Measurements from ENCODE around the gene PAGR1. TPM values are rescaled to one million over a fixed set of nuclear protein-coding genes. Genes with fewer than 3 reads are reported as not detected.
"Not testable (repeated sequence)": the region's sequence is repeated elsewhere in the genome, so short reads cannot be mapped to it uniquely, and the experiment has no call there.

Gene PAGR1
- total RNA-seq, 1 donor from 2014 or later, result 8.9 TPM

DNA sequence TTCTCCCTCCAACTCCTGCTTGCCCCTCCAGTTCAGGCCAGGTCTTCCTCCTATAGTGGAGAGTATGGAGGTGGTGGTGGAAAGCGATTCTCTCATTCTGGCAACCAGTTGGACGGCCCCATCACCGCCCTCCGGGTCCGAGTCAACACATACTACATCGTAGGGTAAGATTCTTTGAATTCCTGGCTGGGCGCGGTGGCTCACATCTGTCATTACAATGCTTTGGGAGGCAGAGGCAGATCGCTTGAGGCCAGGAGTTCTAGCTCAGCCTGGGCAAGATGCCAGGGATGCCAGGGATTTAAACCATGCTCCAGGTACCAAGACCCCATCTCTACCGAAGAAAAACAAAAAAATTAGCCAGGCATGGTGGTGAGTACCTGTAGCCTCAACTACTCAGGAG, 36.5 kb upstream of the PAGR1 start:
- no peak overlapping the region for H3K27ac ChIP-seq (ENCODE audit: low read depth, low read length)
- no peaks in the 10 kb centered on the region for H3K36me3 ChIP-seq (ENCODE audit: control insufficient read depth in 3 of 3, insufficient read depth in 3 of 3, low read length in 3 of 3)
- H3K9ac ChIP-seq (ENCODE audit: low read depth in 1 of 3, low read length in 3 of 3), result no peak overlapping the region
- H3K4me3 ChIP-seq (ENCODE audit: low read length in 3 of 3), result no peak overlapping the region
- H3K9me3 ChIP-seq (ENCODE audit: control insufficient read depth in 3 of 3, low read length in 3 of 3), result no peaks in the 10 kb centered on the region
- H3K4me1 ChIP-seq (ENCODE audit: control insufficient read depth in 3 of 3, insufficient read depth in 3 of 3, low read length in 3 of 3), result no peaks in the 10 kb centered on the region
- H3K27me3 ChIP-seq (ENCODE audit: control insufficient read depth in 3 of 3, insufficient read depth in 3 of 3, low read length in 3 of 3), result peaks cover 7 to 20% (median 9%) of the 10 kb centered on the region in 3 donors

DNA sequence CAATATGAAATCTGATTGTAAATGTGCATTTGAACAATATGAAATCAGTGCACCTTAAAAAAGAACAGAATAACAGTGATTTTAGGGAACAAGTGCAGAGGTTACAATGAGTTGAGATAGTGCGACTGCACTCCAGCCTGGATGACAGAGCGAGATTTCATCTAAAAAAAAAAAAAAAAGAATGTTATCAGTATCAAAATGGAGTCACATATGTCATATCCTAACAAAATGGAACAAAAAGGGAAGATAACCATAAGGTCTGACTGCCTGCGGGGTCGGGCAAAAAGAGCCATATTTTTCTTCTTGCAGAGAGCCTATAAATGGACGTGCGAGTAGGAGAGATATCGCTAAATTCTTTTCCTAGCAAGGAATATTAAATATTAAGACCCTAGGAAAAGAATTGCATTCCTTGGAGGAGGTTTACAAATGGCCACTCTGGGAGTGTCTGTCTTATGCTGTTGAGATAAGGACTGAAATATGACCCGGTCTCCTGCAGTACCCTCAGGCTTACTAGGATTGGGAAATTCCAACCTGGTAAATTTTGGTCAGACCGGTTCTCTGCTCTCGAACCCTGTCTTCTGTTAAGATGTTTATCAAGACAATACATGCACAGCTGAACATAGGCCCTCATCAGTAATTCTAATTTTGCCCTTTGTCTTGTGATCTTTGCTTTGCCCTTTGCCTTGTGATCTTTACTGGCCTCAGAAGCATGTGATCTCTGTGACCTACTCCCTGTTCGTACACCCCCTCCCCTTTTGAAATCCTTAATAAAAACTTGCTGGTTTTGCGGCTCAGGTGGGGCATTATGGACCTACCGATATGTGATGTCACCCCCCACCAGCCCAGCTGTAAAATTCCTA, 32.6 kb upstream of the PAGR1 start:
- not testable (repeated sequence) for H3K36me3 ChIP-seq (ENCODE audit: control insufficient read depth in 3 of 3, insufficient read depth in 3 of 3, low read length in 3 of 3); H3K4me3 ChIP-seq (ENCODE audit: low read length in 3 of 3); H3K9ac ChIP-seq (ENCODE audit: low read depth in 1 of 3, low read length in 3 of 3); H3K4me1 ChIP-seq (ENCODE audit: control insufficient read depth in 3 of 3, insufficient read depth in 3 of 3, low read length in 3 of 3); H3K27ac ChIP-seq (ENCODE audit: low read depth, low read length); H3K9me3 ChIP-seq (ENCODE audit: control insufficient read depth in 3 of 3, low read length in 3 of 3)
- peaks cover 7 to 18% (median 9%) of the 10 kb centered on the region in 3 donors for H3K27me3 ChIP-seq (ENCODE audit: control insufficient read depth in 3 of 3, insufficient read depth in 3 of 3, low read length in 3 of 3)

DNA sequence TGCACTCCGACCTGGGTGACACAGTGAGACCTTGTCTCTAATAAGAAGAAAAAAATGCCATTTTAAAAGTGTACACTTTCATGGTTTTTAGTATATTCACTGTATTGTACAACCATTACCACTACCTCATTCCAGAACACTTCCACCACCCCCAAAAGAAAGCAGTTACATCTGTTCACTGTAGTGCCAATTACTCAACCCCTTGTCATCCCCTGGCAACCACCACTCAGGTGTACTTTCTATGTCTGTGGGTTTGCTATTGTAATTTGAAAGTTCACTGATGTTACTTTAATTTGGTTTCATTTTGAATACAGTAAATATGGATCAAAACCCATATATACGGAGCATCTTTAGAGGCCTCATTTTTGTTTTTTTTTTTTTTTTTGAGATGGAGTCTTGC, 31.8 kb upstream of the PAGR1 start:
- no peaks in the 10 kb centered on the region for H3K9me3 ChIP-seq (ENCODE audit: control insufficient read depth in 3 of 3, low read length in 3 of 3)
- peaks cover 0 to 5% (median 2%) of the 10 kb centered on the region in 3 donors for H3K4me1 ChIP-seq (ENCODE audit: control insufficient read depth in 3 of 3, insufficient read depth in 3 of 3, low read length in 3 of 3)
- H3K4me3 ChIP-seq (ENCODE audit: low read length in 3 of 3), result no peak overlapping the region
- no peak overlapping the region for H3K27ac ChIP-seq (ENCODE audit: low read depth, low read length)
- H3K36me3 ChIP-seq (ENCODE audit: control insufficient read depth in 3 of 3, insufficient read depth in 3 of 3, low read length in 3 of 3), result no peaks in the 10 kb centered on the region
- no peak overlapping the region for H3K9ac ChIP-seq (ENCODE audit: low read depth in 1 of 3, low read length in 3 of 3)
- peaks cover under 1 to 18% (median 9%) of the 10 kb centered on the region in 3 donors for H3K27me3 ChIP-seq (ENCODE audit: control insufficient read depth in 3 of 3, insufficient read depth in 3 of 3, low read length in 3 of 3)

DNA sequence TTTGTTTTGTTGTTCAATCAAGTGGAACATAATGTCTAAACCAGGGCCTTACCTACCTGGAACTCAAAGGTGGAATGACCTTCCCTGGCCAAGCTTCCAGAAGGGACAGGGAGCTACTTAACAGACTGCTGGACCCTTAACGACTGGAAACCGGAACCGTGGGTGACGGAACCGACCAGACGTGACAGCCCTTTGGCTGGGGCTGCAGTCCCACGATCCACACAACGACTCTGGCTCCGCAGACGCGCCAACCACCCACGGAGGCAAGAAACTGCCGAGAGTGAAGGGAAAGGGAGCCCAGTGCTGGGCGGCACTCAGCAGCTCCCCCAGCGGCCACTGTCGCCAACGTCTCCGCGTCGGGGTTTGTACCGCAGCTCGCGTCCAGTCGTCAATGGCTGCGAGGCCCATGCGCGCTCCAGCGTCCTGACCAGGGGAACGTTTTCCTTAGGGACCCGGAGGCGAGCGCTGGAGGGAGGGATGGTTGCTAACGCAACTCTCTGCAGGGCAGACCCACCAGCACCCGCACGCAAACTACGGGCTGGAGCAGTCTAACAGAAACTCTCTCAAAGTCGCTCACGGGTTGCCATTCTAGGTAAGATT, 31.0 kb upstream of the PAGR1 start:
- H3K36me3 ChIP-seq (ENCODE audit: control insufficient read depth in 3 of 3, insufficient read depth in 3 of 3, low read length in 3 of 3), result no peaks in the 10 kb centered on the region
- peaks cover 0 to 10% (median 4%) of the 10 kb centered on the region in 3 donors for H3K27me3 ChIP-seq (ENCODE audit: control insufficient read depth in 3 of 3, insufficient read depth in 3 of 3, low read length in 3 of 3)
- H3K9me3 ChIP-seq (ENCODE audit: control insufficient read depth in 3 of 3, low read length in 3 of 3), result no peaks in the 10 kb centered on the region
- no peak overlapping the region for H3K27ac ChIP-seq (ENCODE audit: low read depth, low read length)
- peaks cover 6 to 12% (median 7%) of the 10 kb centered on the region in 3 donors for H3K4me1 ChIP-seq (ENCODE audit: control insufficient read depth in 3 of 3, insufficient read depth in 3 of 3, low read length in 3 of 3)
- H3K9ac ChIP-seq (ENCODE audit: low read depth in 1 of 3, low read length in 3 of 3), result peak overlapping the region; percentile 54 to 80 (median 74)
- H3K4me3 ChIP-seq (ENCODE audit: low read length in 3 of 3), result peak overlapping the region; percentile 59 to 80 (median 68)

DNA sequence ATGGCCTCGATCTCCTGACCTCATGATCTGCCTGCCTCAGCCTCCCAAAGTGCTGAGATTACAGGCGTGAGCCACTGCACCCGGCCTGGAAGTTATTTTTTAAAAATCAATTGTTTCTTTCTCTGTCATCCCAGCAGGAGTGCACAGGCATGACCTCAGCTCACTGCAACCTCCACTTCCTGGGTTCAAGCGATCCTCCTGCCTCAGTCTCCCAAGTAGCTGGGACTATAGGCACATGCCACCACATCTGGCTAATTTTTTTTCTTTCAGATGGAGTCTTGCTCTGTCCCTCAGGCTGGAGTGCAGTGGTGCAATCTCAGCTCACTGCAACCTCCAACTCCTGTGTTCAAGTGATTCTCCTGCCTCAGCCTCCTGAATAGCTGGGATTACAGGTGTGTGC, 28.8 kb upstream of the PAGR1 start:
- H3K27me3 ChIP-seq (ENCODE audit: control insufficient read depth in 3 of 3, insufficient read depth in 3 of 3, low read length in 3 of 3); H3K36me3 ChIP-seq (ENCODE audit: control insufficient read depth in 3 of 3, insufficient read depth in 3 of 3, low read length in 3 of 3); H3K4me3 ChIP-seq (ENCODE audit: low read length in 3 of 3); H3K9me3 ChIP-seq (ENCODE audit: control insufficient read depth in 3 of 3, low read length in 3 of 3); H3K27ac ChIP-seq (ENCODE audit: low read depth, low read length); H3K9ac ChIP-seq (ENCODE audit: low read depth in 1 of 3, low read length in 3 of 3): not testable (repeated sequence)
- H3K4me1 ChIP-seq (ENCODE audit: control insufficient read depth in 3 of 3, insufficient read depth in 3 of 3, low read length in 3 of 3), result peaks cover 16 to 31% (median 18%) of the 10 kb centered on the region in 3 donors

GRCh38 chr16:29789775-29790182, 26.2 kb upstream of the PAGR1 start:
- Histone ChIP-seq H3K9ac (ENCODE audit: low read depth in 1 of 3, low read length in 3 of 3) (peak overlapping the region; percentile 88 to 100 (median 97)), H3K27ac (ENCODE audit: low read depth, low read length) (peak overlapping the region; percentile 85), H3K36me3 (ENCODE audit: control insufficient read depth in 3 of 3, insufficient read depth in 3 of 3, low read length in 3 of 3) (no peaks in the 10 kb centered on the region), H3K9me3 (ENCODE audit: control insufficient read depth in 3 of 3, low read length in 3 of 3) (no peaks in the 10 kb centered on the region), H3K27me3 (ENCODE audit: control insufficient read depth in 3 of 3, insufficient read depth in 3 of 3, low read length in 3 of 3) (no peaks in the 10 kb centered on the region), H3K4me1 (ENCODE audit: control insufficient read depth in 3 of 3, insufficient read depth in 3 of 3, low read length in 3 of 3) (peaks cover 16 to 30% (median 18%) of the 10 kb centered on the region in 3 donors), H3K4me3 (ENCODE audit: low read length in 3 of 3) (peak overlapping the region; percentile 93 to 97 (median 96))

DNA sequence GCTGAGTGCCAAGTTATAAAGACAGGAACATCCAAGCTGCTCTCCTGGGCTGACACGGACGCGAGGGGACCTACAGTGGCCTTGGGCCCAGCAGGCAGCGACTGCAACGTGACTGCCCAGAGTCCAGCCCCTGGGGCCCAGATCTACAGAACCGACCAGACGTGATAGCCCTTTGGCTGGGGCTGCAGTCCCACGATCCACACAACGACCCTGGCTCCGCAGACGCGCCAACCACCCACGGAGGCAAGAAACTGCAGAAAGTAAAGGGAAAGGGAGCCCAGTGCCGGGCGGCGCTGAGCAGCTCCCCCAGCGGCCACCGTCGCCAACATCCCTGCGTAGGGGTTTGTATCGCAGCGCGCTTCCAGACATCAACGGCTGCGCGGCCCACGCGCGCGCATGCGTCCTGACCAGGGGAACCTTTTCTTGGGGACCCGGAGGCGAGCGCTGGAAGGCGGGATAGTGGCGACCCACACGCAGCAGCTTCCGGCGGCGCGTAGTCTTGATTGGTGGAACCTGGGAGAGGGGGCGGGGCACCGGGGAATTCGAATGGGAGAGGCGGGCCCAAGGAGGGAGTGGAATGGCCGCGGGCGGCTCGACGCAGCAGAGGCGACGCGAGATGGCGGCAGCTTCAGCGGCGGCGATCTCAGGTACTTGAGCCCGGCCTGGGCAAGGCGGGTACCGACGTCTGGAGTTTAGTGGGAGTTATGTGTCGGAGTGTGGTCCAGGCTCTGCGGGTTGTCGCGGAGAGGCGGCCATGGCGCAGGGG, 25.6 kb upstream of the PAGR1 start, which contains the start of gene KIF22:
KIF22 (plus strand) TSS at position 569 of the 766 bp plus-strand sequence; CDS start at position 578, 9 bp downstream.
- Histone ChIP-seq H3K9ac (ENCODE audit: low read depth in 1 of 3, low read length in 3 of 3) (peak within 1 kb of the TSS; percentile 88 to 100 (median 97)), H3K27ac (ENCODE audit: low read depth, low read length) (peak within 1 kb of the TSS; percentile 85), H3K36me3 (ENCODE audit: control insufficient read depth in 3 of 3, insufficient read depth in 3 of 3, low read length in 3 of 3) (no peaks in the 10 kb centered on the region), H3K9me3 (ENCODE audit: control insufficient read depth in 3 of 3, low read length in 3 of 3) (no peaks in the 10 kb centered on the region), H3K4me1 (ENCODE audit: control insufficient read depth in 3 of 3, insufficient read depth in 3 of 3, low read length in 3 of 3) (peaks cover 15 to 25% (median 16%) of the 10 kb centered on the region in 3 donors), H3K4me3 (ENCODE audit: low read length in 3 of 3) (peak within 1 kb of the TSS; percentile 93 to 97 (median 96)), H3K27me3 (ENCODE audit: control insufficient read depth in 3 of 3, insufficient read depth in 3 of 3, low read length in 3 of 3) (no peaks in the 10 kb centered on the region)

DNA sequence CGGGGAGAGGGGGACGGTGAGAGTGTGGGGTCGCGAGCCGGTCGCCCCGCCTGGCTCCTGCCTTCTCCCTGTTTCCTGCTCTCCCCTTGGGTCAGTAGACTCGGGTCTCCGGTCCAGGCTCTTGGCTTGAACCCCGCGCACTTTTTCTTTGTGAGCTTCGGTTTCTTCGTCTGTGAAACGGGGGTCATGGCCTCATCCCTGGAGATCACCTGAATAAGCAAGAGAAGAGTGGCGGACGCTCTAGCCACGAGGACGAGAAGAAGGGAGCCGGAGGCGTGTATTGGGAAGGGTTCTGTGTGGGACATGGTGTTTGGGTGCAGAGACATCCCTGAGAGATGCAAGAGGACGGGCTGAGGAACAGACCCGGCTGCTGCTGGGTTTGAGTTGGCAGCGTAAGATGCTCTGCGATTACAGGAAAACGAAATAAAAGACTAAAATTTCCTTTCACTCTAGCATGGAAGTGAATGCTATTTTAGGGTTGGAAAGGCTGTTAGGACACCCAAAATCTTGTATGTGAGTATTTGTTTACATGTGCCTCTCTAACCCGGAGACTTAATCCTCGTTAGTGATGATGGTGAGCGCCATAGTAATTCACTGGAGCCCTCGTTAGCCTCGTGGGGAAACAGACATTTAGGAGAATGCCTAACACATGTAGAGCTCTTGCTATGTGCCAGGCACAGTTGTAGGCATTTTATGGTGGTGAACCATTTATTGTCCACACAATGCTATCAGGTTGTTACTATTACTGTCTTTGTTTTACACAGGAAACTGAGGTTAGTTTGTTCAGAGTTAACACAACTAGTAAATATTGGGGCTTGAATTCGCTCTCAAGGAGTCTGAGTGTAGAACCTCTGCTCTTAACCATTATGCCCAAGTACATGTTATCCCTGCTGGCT, 24.8 kb upstream of the PAGR1 start:
- H3K27me3 ChIP-seq (ENCODE audit: control insufficient read depth in 3 of 3, insufficient read depth in 3 of 3, low read length in 3 of 3), result no peaks in the 10 kb centered on the region
- no peaks in the 10 kb centered on the region for H3K9me3 ChIP-seq (ENCODE audit: control insufficient read depth in 3 of 3, low read length in 3 of 3)
- H3K27ac ChIP-seq (ENCODE audit: low read depth, low read length), result peak overlapping the region; percentile 29
- H3K36me3 ChIP-seq (ENCODE audit: control insufficient read depth in 3 of 3, insufficient read depth in 3 of 3, low read length in 3 of 3), result no peaks in the 10 kb centered on the region
- peak overlapping the region; percentile 83 to 93 (median 88) for H3K4me3 ChIP-seq (ENCODE audit: low read length in 3 of 3)
- peaks cover 15 to 25% (median 16%) of the 10 kb centered on the region in 3 donors for H3K4me1 ChIP-seq (ENCODE audit: control insufficient read depth in 3 of 3, insufficient read depth in 3 of 3, low read length in 3 of 3)
- peak overlapping the region; percentile 66 to 83 (median 80) for H3K9ac ChIP-seq (ENCODE audit: low read depth in 1 of 3, low read length in 3 of 3)
